Lower leg skin (tissue), 3 donors: ENCODE measurements around the gene CACNA1H.

Experiments
- CTCF ChIP-seq, 3 donors: fragments of 450-650 bp; IDR thresholded peaks; one replicate each; pipeline ENCODE4 v1.5.1; 2016; ENCODE audit warnings: antibody characterized with exemption in 3 of 3, mild to moderate bottlenecking in 3 of 3, moderate library complexity in 2 of 3
- POLR2A ChIP-seq, 2 donors: fragments of 450-650 bp; IDR thresholded peaks; one replicate each; pipeline ENCODE4 v1.6.1; 2016 to 2017; ENCODE audit warnings: antibody characterized with exemption in 2 of 2, mild to moderate bottlenecking in 1 of 2, moderate library complexity in 1 of 2

- TF ChIP-seq POLR2A (IDR thresholded peaks at IDR 0.05) = no peak
- no peak for TF ChIP-seq CTCF (IDR thresholded peaks at IDR 0.05)
Measured at GRCh38 chr16:1168837-1169236, 15.9 kb downstream of the CACNA1H start.
